OCI-LY7 (cell line): ENCODE data around the gene RSPH3. TPM values are rescaled to one million over a fixed set of nuclear protein-coding genes. Genes with fewer than 3 reads are reported as not detected.

Experiments
- BruUV-seq: library from RNA; stranded (reverse); fragments of 400-500 nt; replicated peaks from 2 replicates; lab custom pipeline; 2021; lab: Mats Ljungman, UMichigan
- CTCF ChIA-PET: fragments of 300-600 bp; sonication (Branson Sonifier 250); formaldehyde crosslinking; loops from one replicate; lab custom pipeline; 2022; ENCODE audit warnings: antibody characterized with exemption; ENCODE audit not compliant: unreplicated experiment; lab: Charles Lee
- POLR2A ChIA-PET: fragments of 300-600 bp; sonication (Branson Sonifier 250); formaldehyde crosslinking; loops from one replicate; lab custom pipeline; 2022; ENCODE audit warnings: antibody characterized with exemption; lab: Charles Lee
- DNase-seq: peaks from one replicate; pipeline ENCODE4 v3.0.0-alpha.2; 2015; ENCODE audit warnings: low spot score
- H2AFZ ChIP-seq: fragments of 200-600 bp; sonication (generic), shearing (Covaris generic); 2 replicates; pipeline ENCODE4 v1.6.1; 2014; ENCODE audit warnings: mild to moderate bottlenecking, antibody characterized with exemption, low read length, moderate library complexity
- H3K27ac ChIP-seq: fragments of 200-600 bp; sonication (generic); 2 replicates; pipeline ENCODE4 v1.5.1; 2014; ENCODE audit warnings: mixed run types, low read depth, mild to moderate bottlenecking, moderate library complexity, low read length, inconsistent platforms; ENCODE audit not compliant: poor library complexity, severe bottlenecking
- H3K36me3 ChIP-seq: fragments of 200-600 bp; sonication (generic); 2 replicates; pipeline ENCODE4 v1.6.1; 2014; ENCODE audit warnings: mild to moderate bottlenecking, antibody characterized with exemption, low read length, moderate library complexity, mixed read lengths; ENCODE audit not compliant: insufficient read depth
- H3K4me1 ChIP-seq: fragments of 200-600 bp; sonication (generic); 2 replicates; pipeline ENCODE4 v1.5.1; 2014; ENCODE audit warnings: mild to moderate bottlenecking, low read length; ENCODE audit not compliant: insufficient read depth, poor library complexity, severe bottlenecking
- H3K4me2 ChIP-seq: fragments of 200-600 bp; sonication (generic); 2 replicates; pipeline ENCODE4 v1.6.1; 2014; ENCODE audit warnings: mild to moderate bottlenecking, low read length
- H3K4me3 ChIP-seq: fragments of 200-600 bp; sonication (generic); 2 replicates; pipeline ENCODE4 v1.5.1; 2014; ENCODE audit warnings: mild to moderate bottlenecking, low read depth, low read length; ENCODE audit not compliant: poor library complexity, severe bottlenecking
- H3K79me2 ChIP-seq: fragments of 200-600 bp; sonication (generic); 2 replicates; pipeline ENCODE4 v1.6.1; 2016; ENCODE audit warnings: low read depth, mild to moderate bottlenecking, low read length, moderate library complexity, mixed read lengths; ENCODE audit not compliant: insufficient read depth
- H3K9me2 ChIP-seq: fragments of 200-600 bp; sonication (generic); 2 replicates; pipeline ENCODE4 v1.6.1; 2016; ENCODE audit warnings: mild to moderate bottlenecking, low read length, mixed read lengths; ENCODE audit not compliant: insufficient read depth
- H3K9me3 ChIP-seq: fragments of 200-600 bp; sonication (generic); 2 replicates; pipeline ENCODE4 v1.6.1; 2014; ENCODE audit warnings: mild to moderate bottlenecking, mixed run types, low read length, mixed read lengths
- H4K20me1 ChIP-seq: fragments of 200-600 bp; sonication (generic); 2 replicates; pipeline ENCODE4 v1.6.1; 2014; ENCODE audit warnings: mild to moderate bottlenecking, antibody characterized with exemption, low read length, moderate library complexity, mixed read lengths; ENCODE audit not compliant: insufficient read depth
- CTCF ChIP-seq: fragments of 200-600 bp; sonication (generic); conservative IDR thresholded peaks from 2 replicates; pipeline ENCODE4 v1.5.1; 2014; ENCODE audit warnings: mild to moderate bottlenecking, antibody characterized with exemption, low read length, moderate library complexity, mixed read lengths
- EZH2phosphoT487 ChIP-seq: fragments of 200-600 bp; sonication (generic); IDR thresholded peaks from 2 replicates; pipeline ENCODE4 v1.6.1; 2018; ENCODE audit warnings: low read depth, borderline replicate concordance, mild to moderate bottlenecking, mixed run types, antibody characterized with exemption, low read length, moderate library complexity, mixed read lengths
- intact Hi-C: fragments of 100-400 bp; cut with micrococcal nuclease; formaldehyde crosslinking; loops from one replicate; pipeline ENCODE4 v1.10.0; 2022; ENCODE audit not compliant: unreplicated experiment
- total RNA-seq, 2 experiments: library from RNA; depleted of rRNA in 1 of 2; stranded (reverse); fragments of >200 nt in 1 of 2; shearing (Covaris generic) in 1 of 2; gene quantifications; 2 replicates each; pipeline ENCODE4 v1.2.3, GENCODE V29; 2014 to 2022

The RSPH3 gene
- total RNA-seq, 2 experiments from 2014 or later, result 2.7 to 6.5 TPM

DNA sequence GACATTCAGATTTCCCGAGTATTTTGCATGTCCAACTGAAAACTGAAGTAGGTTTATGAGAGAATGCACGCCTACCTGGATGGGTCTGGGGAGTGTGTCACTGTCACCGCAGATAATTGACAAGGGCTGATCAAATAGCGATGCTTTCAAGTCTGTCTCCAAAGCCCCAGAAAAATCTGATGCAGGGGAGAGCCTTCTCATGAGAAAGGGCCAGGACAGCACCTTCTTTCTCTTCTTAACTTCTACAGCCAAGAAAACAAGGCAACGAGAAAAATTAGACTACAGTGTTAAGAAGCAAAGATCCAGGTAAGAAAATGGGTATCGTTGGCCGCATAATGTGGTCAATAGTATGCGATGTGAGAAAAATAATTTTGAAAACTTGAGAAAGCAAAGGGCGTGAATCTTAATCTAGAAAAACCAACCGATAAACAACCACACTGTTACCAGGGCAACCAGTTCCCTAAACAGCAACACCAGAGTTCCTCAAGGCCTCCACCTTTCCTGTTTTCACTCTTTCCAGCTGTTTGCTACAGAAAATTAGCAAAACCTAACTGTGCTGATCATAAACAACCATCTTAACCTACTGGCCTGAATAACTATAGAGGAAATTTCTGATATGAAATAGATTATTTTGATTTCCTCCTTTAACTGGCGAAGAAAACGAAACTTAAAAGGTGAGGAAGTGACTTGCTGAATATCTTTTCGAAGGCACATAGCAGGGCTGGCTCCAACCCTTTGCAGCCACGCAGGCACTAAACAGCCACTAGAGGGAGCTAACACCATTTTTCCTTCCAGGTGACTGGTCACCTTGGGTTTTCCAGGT, 42.2 kb upstream of the RSPH3 start:
- ChIA-PET POLR2A (interaction anchor here (0.7 to 2.4 kb wide), 12 partner anchors 9 to 206 kb away, joined by 3 to 13 read pairs (median 4); no protein-coding TSS in a partner anchor), CTCF (interaction anchor here (0.7 to 2.1 kb wide), 4 partner anchors 38 to 94 kb away, joined by 3 to 16 read pairs (median 4); no protein-coding TSS in a partner anchor)
- Histone ChIP-seq H3K9me2 (no peaks in the 10 kb centered on the region), H3K27ac (peak overlapping the region; percentile 96), H3K36me3 (peaks cover 70% of the 10 kb centered on the region), H3K4me3 (peak overlapping the region; percentile 95), H3K4me1 (peaks cover 73% of the 10 kb centered on the region), H3K9me3 (no peaks in the 10 kb centered on the region), H3K4me2 (peak overlapping the region; percentile 95), H3K79me2 (peaks cover 71% of the 10 kb centered on the region), H2AFZ (no peak overlapping the region), H4K20me1 (no peaks in the 10 kb centered on the region)
- TF ChIP-seq EZH2phosphoT487, result no peak
- peak; percentile 100 for TF ChIP-seq CTCF
- intact Hi-C loops, result loop anchor here (1.0 to 10.0 kb wide), 5 partner anchors 53 to 423 kb away; no protein-coding TSS in a partner anchor
- no TSS peak for BruUV-seq
- DNase-seq, result peak; percentile 91

DNA sequence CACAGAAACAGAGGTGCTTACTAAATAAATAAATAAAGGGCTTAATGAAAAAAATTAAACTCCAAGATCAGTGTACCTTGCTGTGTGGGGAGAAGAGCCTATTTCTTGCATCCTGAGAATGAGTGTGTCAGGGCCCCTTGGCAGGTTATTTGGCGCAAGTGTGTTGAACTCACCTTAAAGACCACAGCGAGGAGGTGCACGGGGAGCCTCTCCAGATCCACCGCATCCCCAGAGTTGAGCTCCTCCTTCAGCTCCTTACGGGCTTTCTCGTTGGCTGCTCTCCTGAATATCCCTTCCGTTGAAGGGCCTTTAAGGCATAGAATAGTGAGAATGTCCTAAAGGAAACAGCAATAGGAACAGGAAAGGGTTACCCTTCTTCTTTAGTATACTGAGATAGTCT, 41.2 kb upstream of the RSPH3 start:
- Histone ChIP-seq H3K4me2 (peak overlapping the region; percentile 95), H3K36me3 (peaks cover 80% of the 10 kb centered on the region), H3K9me3 (no peaks in the 10 kb centered on the region), H3K4me1 (peaks cover 68% of the 10 kb centered on the region), H4K20me1 (no peaks in the 10 kb centered on the region), H3K79me2 (peaks cover 82% of the 10 kb centered on the region), H3K9me2 (no peaks in the 10 kb centered on the region), H2AFZ (no peak overlapping the region), H3K27ac (peak overlapping the region; percentile 96), H3K4me3 (no peak overlapping the region)
- DNase-seq, result no peak
- TF ChIP-seq EZH2phosphoT487 (no peak), CTCF (no peak)
- BruUV-seq, result no TSS peak
- ChIA-PET POLR2A (interaction anchor here (0.6 to 3.1 kb wide), 12 partner anchors 10 to 685 kb away, joined by 3 to 19 read pairs (median 4); no protein-coding TSS in a partner anchor), CTCF (interaction anchor here (0.8 to 2.1 kb wide), 3 partner anchors 31 to 68 kb away, joined by 3 to 16 read pairs (median 4); no protein-coding TSS in a partner anchor)
- intact Hi-C loops, result loop anchor here (10.0 kb wide), 1 partner anchor 424 kb away; no protein-coding TSS in a partner anchor
